ENCODE measurements around the gene SLC7A7.

GRCh38 chr14:22845103-22845394 is 29.8 kb upstream of the SLC7A7 start:
- TF ChIP-seq, protein P1, sequence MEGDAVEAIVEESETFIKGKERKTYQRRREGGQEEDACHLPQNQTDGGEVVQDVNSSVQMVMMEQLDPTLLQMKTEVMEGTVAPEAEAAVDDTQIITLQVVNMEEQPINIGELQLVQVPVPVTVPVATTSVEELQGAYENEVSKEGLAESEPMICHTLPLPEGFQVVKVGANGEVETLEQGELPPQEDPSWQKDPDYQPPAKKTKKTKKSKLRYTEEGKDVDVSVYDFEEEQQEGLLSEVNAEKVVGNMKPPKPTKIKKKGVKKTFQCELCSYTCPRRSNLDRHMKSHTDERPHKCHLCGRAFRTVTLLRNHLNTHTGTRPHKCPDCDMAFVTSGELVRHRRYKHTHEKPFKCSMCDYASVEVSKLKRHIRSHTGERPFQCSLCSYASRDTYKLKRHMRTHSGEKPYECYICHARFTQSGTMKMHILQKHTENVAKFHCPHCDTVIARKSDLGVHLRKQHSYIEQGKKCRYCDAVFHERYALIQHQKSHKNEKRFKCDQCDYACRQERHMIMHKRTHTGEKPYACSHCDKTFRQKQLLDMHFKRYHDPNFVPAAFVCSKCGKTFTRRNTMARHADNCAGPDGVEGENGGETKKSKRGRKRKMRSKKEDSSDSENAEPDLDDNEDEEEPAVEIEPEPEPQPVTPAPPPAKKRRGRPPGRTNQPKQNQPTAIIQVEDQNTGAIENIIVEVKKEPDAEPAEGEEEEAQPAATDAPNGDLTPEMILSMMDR (conservative IDR thresholded peaks at IDR 0.05; ENCODE audit: low read length): no peak
- TF ChIP-seq EZH2phosphoT487 (IDR thresholded peaks at IDR 0.05; ENCODE audit: borderline replicate concordance): no peak

All from Loucy (cell line).